ENCODE results near the gene PIK3C2G.

The PIK3C2G gene

DNA sequence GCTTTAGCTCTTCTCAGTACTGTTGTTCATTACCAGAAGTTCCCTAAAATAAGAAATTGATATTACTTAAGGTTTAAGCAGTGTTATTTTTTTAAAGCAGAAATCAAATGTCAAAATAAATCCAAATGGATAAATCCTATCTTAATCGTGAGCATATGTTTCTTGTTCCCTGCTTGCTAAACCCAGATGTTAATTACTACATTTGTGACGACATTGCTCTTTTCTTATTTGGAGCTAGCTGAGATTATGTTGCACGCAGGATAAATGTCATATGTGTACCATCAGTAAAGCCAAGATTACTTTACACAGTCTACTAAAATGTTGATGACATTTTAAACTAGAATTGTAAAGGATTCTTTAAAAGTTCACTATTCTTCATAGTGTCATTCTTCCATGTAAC is 319.0 kb downstream of the PIK3C2G start:
- no peaks in the 10 kb centered on the region for H3K36me3 ChIP-seq (ENCODE audit: control insufficient read depth in 2 of 2, insufficient read depth in 2 of 2, low read length in 2 of 2)

DNA sequence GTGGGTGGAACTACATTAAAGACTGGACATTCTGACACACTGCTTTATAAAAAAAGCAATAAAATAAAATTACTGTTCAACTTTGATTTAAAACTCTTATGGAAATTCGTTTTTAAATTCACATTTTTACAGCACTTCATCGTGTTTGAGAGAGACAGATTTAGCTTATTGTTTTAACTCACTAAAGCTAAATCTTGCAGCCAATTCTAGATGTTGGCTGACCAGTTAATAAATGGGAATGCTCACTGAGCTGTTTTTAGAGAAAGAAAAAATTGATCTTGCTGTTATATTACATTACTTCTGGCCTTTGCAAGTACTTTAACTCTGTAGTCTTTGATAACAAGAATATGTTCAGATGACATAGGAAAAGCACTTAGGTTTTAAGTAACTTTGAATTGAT is 319.4 kb downstream of the PIK3C2G start:
- H3K9me3 ChIP-seq (ENCODE audit: control insufficient read depth in 2 of 2, low read length in 2 of 2) = no peaks in the 10 kb centered on the region
- H3K27ac ChIP-seq (ENCODE audit: low read length) = no peak overlapping the region
- no peaks in the 10 kb centered on the region for H3K27me3 ChIP-seq (ENCODE audit: control insufficient read depth in 1 of 2, insufficient read depth in 2 of 2, low read length in 2 of 2)
- no peaks in the 10 kb centered on the region for H3K36me3 ChIP-seq (ENCODE audit: control insufficient read depth in 2 of 2, insufficient read depth in 2 of 2, low read length in 2 of 2)
- H3K4me3 ChIP-seq (ENCODE audit: low read length in 2 of 2) = no peak overlapping the region
- H3K9ac ChIP-seq (ENCODE audit: low read length in 2 of 2) = no peak overlapping the region
- H3K4me1 ChIP-seq (ENCODE audit: control insufficient read depth, insufficient read depth, low read length) = no peaks in the 10 kb centered on the region

More for the DNA sequence above, 319.0 kb downstream of the PIK3C2G start:
- H3K9me3 ChIP-seq (ENCODE audit: control insufficient read depth in 2 of 2, low read length in 2 of 2) = no peaks in the 10 kb centered on the region
- no peak overlapping the region for H3K4me3 ChIP-seq (ENCODE audit: low read length in 2 of 2)
- H3K4me1 ChIP-seq (ENCODE audit: control insufficient read depth, insufficient read depth, low read length) = no peaks in the 10 kb centered on the region
- H3K27me3 ChIP-seq (ENCODE audit: control insufficient read depth in 1 of 2, insufficient read depth in 2 of 2, low read length in 2 of 2) = no peaks in the 10 kb centered on the region
- H3K9ac ChIP-seq (ENCODE audit: low read length in 2 of 2) = no peak overlapping the region
- no peak overlapping the region for H3K27ac ChIP-seq (ENCODE audit: low read length)

DNA sequence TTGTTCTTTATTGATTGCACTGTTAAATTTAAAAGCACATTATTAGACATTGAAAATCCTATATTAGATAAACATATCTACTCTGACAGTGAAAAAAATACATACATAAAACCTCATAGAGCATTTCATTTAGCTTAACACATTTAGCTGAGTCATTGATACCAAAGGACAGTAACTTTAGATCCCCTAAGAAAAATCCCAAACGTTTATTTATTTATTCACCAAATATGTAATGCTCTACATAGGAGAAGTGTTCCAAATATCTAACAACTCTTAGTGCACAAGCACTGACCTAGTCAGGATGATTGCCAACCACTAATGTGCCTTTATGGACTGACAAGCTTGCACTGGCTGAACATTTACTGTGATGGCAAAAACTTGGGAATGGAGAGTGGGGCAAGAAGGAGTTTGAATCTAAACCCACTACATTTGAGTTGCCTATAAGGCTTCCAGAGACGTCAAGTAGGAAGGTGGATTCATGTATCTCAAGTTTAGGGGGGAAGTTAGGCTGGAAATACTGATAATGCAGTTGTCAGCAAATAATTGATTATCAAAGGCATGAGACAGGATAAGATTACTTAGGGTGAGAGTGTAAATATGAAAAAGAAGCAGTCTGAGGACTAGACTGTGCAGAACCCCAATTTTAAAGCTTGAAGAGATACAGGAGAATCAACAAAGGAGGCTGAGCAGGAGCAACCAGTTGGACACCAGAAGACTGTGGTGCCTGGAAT is 320.1 kb downstream of the PIK3C2G start:
- no peaks in the 10 kb centered on the region for H3K27me3 ChIP-seq (ENCODE audit: control insufficient read depth in 1 of 2, insufficient read depth in 2 of 2, low read length in 2 of 2)
- no peak overlapping the region for H3K4me3 ChIP-seq (ENCODE audit: low read length in 2 of 2)
- no peak overlapping the region for H3K9ac ChIP-seq (ENCODE audit: low read length in 2 of 2)
- no peak overlapping the region for H3K27ac ChIP-seq (ENCODE audit: low read length)
- no peaks in the 10 kb centered on the region for H3K9me3 ChIP-seq (ENCODE audit: control insufficient read depth in 2 of 2, low read length in 2 of 2)
- H3K36me3 ChIP-seq (ENCODE audit: control insufficient read depth in 2 of 2, insufficient read depth in 2 of 2, low read length in 2 of 2) = no peaks in the 10 kb centered on the region
- no peaks in the 10 kb centered on the region for H3K4me1 ChIP-seq (ENCODE audit: control insufficient read depth, insufficient read depth, low read length)

- no peak overlapping the region for H3K9ac ChIP-seq (ENCODE audit: low read length in 2 of 2)
- H3K4me1 ChIP-seq (ENCODE audit: control insufficient read depth, insufficient read depth, low read length) = no peaks in the 10 kb centered on the region
- no peaks in the 10 kb centered on the region for H3K36me3 ChIP-seq (ENCODE audit: control insufficient read depth in 2 of 2, insufficient read depth in 2 of 2, low read length in 2 of 2)
- no peak overlapping the region for H3K27ac ChIP-seq (ENCODE audit: low read length)
- H3K9me3 ChIP-seq (ENCODE audit: control insufficient read depth in 2 of 2, low read length in 2 of 2) = no peaks in the 10 kb centered on the region
- H3K4me3 ChIP-seq (ENCODE audit: low read length in 2 of 2) = no peak overlapping the region
- no peaks in the 10 kb centered on the region for H3K27me3 ChIP-seq (ENCODE audit: control insufficient read depth in 1 of 2, insufficient read depth in 2 of 2, low read length in 2 of 2)
These were observed 322.3 kb downstream of the PIK3C2G start for GRCh38 chr12:18583655-18584054.

DNA sequence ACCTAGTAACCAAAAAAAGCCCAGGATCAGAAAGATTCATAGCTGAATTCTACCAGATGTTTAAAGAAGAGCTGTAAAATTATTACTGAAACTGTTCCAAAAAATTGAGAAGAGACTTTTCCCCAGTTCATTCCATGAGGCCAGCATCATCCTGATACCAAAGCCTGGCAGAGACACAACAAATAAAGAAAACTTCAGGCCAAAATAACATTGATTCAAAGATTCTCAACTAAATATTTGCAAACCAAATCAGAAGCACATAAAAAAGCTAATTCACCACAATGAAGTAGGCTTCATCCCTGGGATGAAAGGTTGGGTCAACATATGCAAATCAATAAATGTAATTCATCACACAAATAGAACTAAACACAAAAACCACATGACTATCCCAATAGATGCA is 325.3 kb downstream of the PIK3C2G start:
- H3K27ac ChIP-seq (ENCODE audit: low read length) = no peak overlapping the region
- H3K36me3 ChIP-seq (ENCODE audit: control insufficient read depth in 2 of 2, insufficient read depth in 2 of 2, low read length in 2 of 2) = no peaks in the 10 kb centered on the region
- H3K27me3 ChIP-seq (ENCODE audit: control insufficient read depth in 1 of 2, insufficient read depth in 2 of 2, low read length in 2 of 2) = no peaks in the 10 kb centered on the region
- H3K4me3 ChIP-seq (ENCODE audit: low read length in 2 of 2) = no peak overlapping the region
- no peaks in the 10 kb centered on the region for H3K9me3 ChIP-seq (ENCODE audit: control insufficient read depth in 2 of 2, low read length in 2 of 2)
- H3K4me1 ChIP-seq (ENCODE audit: control insufficient read depth, insufficient read depth, low read length) = no peaks in the 10 kb centered on the region
- no peak overlapping the region for H3K9ac ChIP-seq (ENCODE audit: low read length in 2 of 2)

DNA sequence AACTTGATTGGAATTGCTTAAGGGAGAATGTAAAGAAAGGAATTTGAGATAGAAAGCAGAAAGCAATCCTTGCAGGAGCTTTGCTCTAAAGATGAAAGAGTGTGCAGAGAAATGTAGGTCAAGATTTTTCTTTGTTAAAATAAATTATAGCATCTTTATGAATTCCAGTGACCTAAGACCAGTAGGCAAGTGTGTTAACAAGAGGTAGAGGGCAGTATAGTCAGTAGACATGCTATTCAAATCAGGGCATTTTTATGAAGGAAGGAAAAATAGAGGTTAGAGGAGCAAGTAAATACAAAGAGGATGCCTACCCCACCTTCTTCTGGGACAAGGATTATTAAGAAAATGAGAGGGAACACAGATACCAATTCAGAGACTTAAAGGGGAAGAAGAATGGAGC is 328.0 kb downstream of the PIK3C2G start:
- Histone ChIP-seq H3K27me3 (ENCODE audit: control insufficient read depth in 1 of 2, insufficient read depth in 2 of 2, low read length in 2 of 2) (no peaks in the 10 kb centered on the region), H3K9me3 (ENCODE audit: control insufficient read depth in 2 of 2, low read length in 2 of 2) (no peaks in the 10 kb centered on the region), H3K36me3 (ENCODE audit: control insufficient read depth in 2 of 2, insufficient read depth in 2 of 2, low read length in 2 of 2) (no peaks in the 10 kb centered on the region), H3K4me3 (ENCODE audit: low read length in 2 of 2) (no peak overlapping the region), H3K27ac (ENCODE audit: low read length) (no peak overlapping the region), H3K4me1 (ENCODE audit: control insufficient read depth, insufficient read depth, low read length) (no peaks in the 10 kb centered on the region), H3K9ac (ENCODE audit: low read length in 2 of 2) (no peak overlapping the region)

DNA sequence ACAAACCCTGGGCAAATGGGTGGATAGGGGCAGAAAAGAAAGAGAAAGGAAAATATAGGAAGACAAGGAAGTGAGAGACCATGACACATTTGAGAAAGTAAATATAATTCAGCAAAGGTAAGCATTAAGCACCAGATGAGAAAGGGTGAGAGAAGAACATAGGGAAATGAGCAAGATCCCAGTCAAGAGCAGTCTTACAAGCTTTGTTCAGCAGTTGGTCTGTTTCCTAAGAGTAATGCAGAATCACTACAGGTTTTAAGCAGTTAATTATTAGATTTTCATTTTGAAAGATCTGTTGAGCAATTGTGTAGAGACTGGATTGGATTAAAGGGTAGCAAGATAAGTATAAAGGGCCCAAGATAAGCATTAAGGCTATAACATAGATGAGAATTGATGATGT is 330.2 kb downstream of the PIK3C2G start:
- no peaks in the 10 kb centered on the region for H3K9me3 ChIP-seq (ENCODE audit: control insufficient read depth in 2 of 2, low read length in 2 of 2)
- no peak overlapping the region for H3K27ac ChIP-seq (ENCODE audit: low read length)
- no peak overlapping the region for H3K9ac ChIP-seq (ENCODE audit: low read length in 2 of 2)
- no peaks in the 10 kb centered on the region for H3K36me3 ChIP-seq (ENCODE audit: control insufficient read depth in 2 of 2, insufficient read depth in 2 of 2, low read length in 2 of 2)
- no peak overlapping the region for H3K4me3 ChIP-seq (ENCODE audit: low read length in 2 of 2)
- H3K4me1 ChIP-seq (ENCODE audit: control insufficient read depth, insufficient read depth, low read length) = no peaks in the 10 kb centered on the region
- H3K27me3 ChIP-seq (ENCODE audit: control insufficient read depth in 1 of 2, insufficient read depth in 2 of 2, low read length in 2 of 2) = no peaks in the 10 kb centered on the region

GRCh38 chr12:18595412-18595811 is 334.1 kb downstream of the PIK3C2G start:
- Histone ChIP-seq H3K9ac (ENCODE audit: low read length in 2 of 2) (no peak overlapping the region), H3K4me3 (ENCODE audit: low read length in 2 of 2) (no peak overlapping the region), H3K27ac (ENCODE audit: low read length) (no peak overlapping the region), H3K4me1 (ENCODE audit: control insufficient read depth, insufficient read depth, low read length) (no peaks in the 10 kb centered on the region), H3K9me3 (ENCODE audit: control insufficient read depth in 2 of 2, low read length in 2 of 2) (no peaks in the 10 kb centered on the region), H3K27me3 (ENCODE audit: control insufficient read depth in 1 of 2, insufficient read depth in 2 of 2, low read length in 2 of 2) (no peaks in the 10 kb centered on the region), H3K36me3 (ENCODE audit: control insufficient read depth in 2 of 2, insufficient read depth in 2 of 2, low read length in 2 of 2) (no peaks in the 10 kb centered on the region)

GRCh38 chr12:18601962-18602361 is 340.6 kb downstream of the PIK3C2G start:
- Histone ChIP-seq H3K36me3 (ENCODE audit: control insufficient read depth in 2 of 2, insufficient read depth in 2 of 2, low read length in 2 of 2) (no peaks in the 10 kb centered on the region), H3K27me3 (ENCODE audit: control insufficient read depth in 1 of 2, insufficient read depth in 2 of 2, low read length in 2 of 2) (no peaks in the 10 kb centered on the region), H3K4me3 (ENCODE audit: low read length in 2 of 2) (no peak overlapping the region), H3K9me3 (ENCODE audit: control insufficient read depth in 2 of 2, low read length in 2 of 2) (no peaks in the 10 kb centered on the region), H3K27ac (ENCODE audit: low read length) (no peak overlapping the region), H3K9ac (ENCODE audit: low read length in 2 of 2) (no peak overlapping the region), H3K4me1 (ENCODE audit: control insufficient read depth, insufficient read depth, low read length) (no peaks in the 10 kb centered on the region)

DNA sequence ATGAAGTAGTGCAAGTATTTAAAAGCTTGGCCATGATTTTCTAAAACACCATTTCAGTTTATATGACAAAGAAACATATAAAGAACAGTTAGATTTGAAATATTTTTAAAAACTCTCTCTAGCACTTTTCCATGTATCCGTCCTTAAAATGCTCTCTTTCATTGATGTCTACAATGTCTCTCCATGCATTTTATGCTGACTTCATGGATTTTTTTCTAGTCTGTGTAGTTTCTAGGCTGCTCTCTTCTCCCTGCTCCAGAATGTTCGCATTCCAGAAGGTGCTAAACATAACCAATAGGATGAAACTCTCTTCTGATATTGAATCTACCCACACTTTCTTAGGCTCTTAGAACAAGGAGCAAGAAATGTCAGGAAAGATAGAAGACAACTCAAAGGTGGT is 351.7 kb downstream of the PIK3C2G start:
- no peaks in the 10 kb centered on the region for H3K9me3 ChIP-seq (ENCODE audit: control insufficient read depth in 2 of 2, low read length in 2 of 2)
- H3K4me1 ChIP-seq (ENCODE audit: control insufficient read depth, insufficient read depth, low read length) = no peaks in the 10 kb centered on the region
- H3K4me3 ChIP-seq (ENCODE audit: low read length in 2 of 2) = no peak overlapping the region
- H3K9ac ChIP-seq (ENCODE audit: low read length in 2 of 2) = no peak overlapping the region
- H3K27me3 ChIP-seq (ENCODE audit: control insufficient read depth in 1 of 2, insufficient read depth in 2 of 2, low read length in 2 of 2) = no peaks in the 10 kb centered on the region
- no peaks in the 10 kb centered on the region for H3K36me3 ChIP-seq (ENCODE audit: control insufficient read depth in 2 of 2, insufficient read depth in 2 of 2, low read length in 2 of 2)
- no peak overlapping the region for H3K27ac ChIP-seq (ENCODE audit: low read length)

DNA sequence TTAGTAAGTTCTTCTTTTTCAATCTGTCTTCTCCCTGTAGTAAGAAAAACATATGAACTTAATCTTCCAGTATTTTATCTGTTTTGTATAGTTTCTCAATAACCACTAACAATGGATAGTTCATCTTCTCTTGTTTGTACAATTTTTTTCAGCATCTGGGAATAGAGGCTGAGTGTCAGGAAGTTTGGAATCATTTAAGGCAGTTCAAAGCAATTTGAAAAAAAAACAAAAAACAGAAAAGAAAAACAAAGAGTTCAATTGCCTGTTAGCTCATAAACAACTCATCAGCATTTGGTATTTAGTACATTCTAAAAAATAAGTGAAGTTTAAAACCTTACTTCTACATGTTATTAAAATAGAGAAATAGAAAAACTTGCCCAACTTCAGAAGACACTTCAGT is 359.7 kb downstream of the PIK3C2G start:
- Histone ChIP-seq H3K36me3 (ENCODE audit: control insufficient read depth in 2 of 2, insufficient read depth in 2 of 2, low read length in 2 of 2) (no peaks in the 10 kb centered on the region), H3K27ac (ENCODE audit: low read length) (no peak overlapping the region), H3K9me3 (ENCODE audit: control insufficient read depth in 2 of 2, low read length in 2 of 2) (no peaks in the 10 kb centered on the region), H3K9ac (ENCODE audit: low read length in 2 of 2) (no peak overlapping the region), H3K27me3 (ENCODE audit: control insufficient read depth in 1 of 2, insufficient read depth in 2 of 2, low read length in 2 of 2) (no peaks in the 10 kb centered on the region), H3K4me3 (ENCODE audit: low read length in 2 of 2) (no peak overlapping the region), H3K4me1 (ENCODE audit: control insufficient read depth, insufficient read depth, low read length) (no peaks in the 10 kb centered on the region)
